HG03342 (cell line): ENCODE measurements around the gene SMG9.

Experiments
- ATAC-seq: cut with Tn5 transposase; IDR thresholded peaks from one replicate; pipeline ENCODE4 v1.9.1; 2021; ENCODE audit warnings: mild to moderate bottlenecking, moderate library complexity; ENCODE audit not compliant: unreplicated experiment

Gene SMG9

DNA sequence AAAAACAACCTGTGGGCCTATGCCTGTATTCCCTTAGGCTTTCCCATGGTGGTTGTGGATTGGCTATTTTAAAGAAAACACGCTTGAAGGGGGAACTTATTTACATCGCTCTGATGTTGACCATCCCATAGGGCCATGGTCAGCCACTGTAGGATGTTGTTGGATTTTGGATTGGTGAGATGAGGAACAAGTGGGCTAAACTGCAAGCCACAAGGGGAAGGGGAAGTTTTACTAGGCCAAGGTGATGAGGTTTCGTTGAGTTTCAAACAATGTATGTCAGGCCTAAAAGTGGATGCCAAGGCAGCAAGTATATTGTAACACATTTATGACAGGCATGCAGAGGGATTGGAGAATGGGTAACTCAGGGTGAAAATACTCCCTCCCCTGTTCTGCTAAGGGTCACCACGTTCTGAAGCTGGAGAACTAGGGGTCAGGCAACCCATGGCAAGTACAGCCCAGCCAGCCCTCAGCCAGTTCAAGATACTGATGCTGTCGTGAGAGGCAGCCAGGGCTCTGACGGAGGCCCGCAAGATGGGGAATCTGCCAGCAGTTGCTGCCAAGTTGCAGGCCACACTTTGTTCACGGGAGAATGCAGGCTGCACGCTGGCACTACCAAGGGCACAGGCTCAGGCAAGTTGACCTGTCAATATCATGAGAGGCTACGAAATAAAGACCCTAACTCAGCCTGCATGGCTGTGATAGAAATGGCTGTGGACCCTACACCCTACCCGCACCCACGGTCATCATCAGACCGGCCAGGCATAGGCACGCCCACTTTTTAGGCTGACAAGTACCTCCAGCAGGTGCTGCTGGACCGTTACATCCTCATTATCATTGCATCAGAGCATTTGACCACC is 27.8 kb downstream of the SMG9 start:
- no peak for ATAC-seq

DNA sequence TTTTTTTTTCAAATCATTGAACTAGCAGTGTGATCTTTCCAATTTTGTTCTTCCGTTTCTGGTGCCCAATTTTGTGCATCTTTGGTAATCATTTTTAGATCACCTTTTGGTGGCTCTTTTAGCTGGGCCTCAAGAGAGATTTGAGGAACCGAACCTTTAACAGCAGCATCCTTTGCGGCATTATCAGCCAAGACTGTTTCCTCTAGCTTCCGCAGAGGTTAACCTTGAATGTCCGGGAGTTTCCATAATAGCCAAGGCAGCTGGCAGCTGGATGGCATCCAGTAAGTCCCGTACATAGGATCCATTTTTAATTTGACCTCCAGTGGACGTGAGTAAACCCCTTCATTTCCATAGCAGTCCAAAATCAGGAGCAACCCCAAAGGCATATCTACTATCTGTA is 29.3 kb downstream of the SMG9 start:
- ATAC-seq, result no peak

DNA sequence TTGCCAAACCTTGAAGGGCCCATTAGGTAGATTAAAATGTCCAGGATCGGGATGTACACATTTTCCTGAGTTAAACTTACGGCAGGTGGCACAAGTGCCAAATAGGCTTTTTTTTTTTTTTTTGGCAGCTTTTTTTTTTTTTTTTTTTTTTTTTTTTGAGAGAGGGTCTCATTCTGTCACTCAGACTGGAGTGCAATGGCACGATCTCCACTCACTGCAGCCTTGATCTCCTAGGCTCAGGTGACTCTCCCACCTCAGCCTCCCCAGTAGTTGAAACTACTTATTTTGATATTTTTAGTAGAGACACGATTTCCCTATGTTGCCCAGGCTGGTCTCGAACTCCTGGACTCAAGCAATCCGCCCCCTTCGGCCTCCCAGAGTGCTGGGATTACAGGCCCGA is 29.9 kb downstream of the SMG9 start:
- no peak for ATAC-seq

DNA sequence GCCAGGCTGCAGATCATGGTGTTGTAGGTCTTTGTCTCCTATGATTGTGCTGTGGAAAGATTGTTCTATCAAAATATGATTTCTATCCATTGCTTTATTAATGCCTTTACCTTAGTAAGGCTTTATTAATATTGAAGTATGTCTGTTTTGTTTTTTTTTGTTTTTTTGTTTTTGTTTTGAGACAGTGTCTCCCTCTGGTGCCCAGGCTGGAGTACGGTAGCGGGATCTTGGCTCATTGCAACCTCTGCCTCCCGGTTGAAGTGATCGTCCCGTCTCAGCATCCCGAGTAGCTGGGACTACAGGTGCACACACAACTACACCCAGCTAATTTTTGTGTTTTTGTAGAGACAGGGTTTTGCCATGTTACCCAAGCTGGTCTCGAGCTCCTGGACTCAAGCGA is 31.2 kb downstream of the SMG9 start:
- no peak for ATAC-seq

DNA sequence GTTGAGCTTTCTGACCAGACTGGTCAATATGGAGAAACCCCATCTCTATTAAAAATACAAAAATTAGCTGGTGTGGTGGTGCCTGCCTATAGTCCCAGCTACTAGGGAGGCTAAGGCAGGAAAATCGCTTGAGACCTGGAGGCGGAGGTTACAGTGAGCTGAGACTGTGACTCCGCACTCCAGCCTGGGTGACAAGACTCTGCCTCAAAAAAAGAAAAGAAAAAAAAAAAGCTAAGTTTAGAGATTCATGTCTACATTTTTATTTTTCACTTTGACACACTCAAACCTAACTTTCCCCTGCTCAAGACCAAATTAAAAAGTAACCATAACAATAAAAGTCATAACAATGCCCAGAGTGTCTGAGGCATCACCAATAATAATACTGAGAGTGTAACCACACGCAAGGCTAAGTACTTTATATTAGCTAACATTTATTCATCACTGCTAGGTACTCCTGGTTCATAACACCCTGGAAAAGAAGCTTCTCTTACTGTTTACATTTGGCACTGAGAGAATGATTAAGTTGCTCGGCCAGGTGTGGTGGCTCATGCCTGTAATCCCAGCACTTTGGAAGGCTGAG is 33.2 kb downstream of the SMG9 start:
- no peak for ATAC-seq

DNA sequence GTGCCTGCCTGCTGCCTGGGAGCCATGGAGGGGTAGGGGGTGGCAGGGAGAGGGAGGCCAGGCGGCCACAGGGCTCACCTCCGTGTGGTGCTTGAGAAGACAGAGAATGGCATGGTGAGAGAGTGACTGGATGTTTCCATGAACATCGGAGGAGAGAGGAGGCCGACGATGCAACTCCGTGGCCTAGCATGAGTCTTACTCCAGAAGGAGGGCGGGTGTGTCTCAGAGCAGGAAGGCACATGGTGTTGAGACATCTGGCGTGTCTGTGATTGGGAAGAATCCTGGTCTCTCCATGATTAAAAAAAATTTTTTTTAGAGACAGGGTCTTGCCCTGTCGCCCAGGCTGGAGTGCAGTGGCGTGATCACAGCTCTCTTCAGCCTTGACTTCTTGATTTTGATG is 33.8 kb downstream of the SMG9 start:
- ATAC-seq, result no peak

DNA sequence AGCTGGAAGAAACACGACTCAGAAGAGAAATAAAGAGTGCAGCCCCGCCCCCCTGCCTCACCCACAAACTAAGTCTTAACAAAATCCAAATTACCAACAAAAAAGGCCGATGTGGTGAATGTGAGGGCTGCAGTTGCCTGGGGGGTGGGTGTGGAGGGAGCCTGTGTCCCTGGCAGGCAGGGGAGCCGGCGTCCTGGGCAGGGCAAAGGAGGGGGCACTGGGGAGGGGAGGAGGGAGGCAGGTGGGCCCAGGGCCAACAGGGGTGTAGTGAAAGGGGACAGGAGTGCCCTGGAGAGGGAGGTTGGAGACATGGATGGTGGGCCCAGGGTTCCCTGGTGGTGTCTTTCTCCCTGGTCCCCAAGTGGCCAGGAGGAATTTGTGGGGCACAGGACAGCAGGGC is 34.8 kb downstream of the SMG9 start:
- no peak for ATAC-seq

DNA sequence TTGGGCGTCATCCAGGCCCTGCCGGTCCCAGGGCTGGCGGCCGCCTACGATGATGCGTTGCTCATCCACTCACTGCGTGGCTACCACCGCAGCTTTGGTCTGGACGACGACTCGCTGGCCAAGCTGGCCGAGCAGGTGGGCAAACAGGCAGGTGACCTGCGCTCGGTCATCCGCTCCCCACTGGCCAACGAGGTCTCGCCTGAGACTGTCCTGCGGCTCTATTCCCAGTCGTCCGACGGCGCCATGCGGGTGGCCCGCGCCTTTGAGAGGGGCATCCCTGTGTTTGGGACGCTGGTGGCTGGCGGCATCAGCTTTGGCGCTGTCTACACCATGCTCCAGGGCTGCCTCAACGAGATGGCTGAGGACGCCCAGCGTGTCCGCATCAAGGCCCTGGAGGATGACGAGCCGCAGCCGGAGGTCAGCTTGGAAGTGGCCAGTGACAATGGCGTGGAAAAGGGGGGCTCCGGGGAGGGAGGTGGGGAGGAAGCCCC is 35.3 kb downstream of the SMG9 start:
- no peak for ATAC-seq

DNA sequence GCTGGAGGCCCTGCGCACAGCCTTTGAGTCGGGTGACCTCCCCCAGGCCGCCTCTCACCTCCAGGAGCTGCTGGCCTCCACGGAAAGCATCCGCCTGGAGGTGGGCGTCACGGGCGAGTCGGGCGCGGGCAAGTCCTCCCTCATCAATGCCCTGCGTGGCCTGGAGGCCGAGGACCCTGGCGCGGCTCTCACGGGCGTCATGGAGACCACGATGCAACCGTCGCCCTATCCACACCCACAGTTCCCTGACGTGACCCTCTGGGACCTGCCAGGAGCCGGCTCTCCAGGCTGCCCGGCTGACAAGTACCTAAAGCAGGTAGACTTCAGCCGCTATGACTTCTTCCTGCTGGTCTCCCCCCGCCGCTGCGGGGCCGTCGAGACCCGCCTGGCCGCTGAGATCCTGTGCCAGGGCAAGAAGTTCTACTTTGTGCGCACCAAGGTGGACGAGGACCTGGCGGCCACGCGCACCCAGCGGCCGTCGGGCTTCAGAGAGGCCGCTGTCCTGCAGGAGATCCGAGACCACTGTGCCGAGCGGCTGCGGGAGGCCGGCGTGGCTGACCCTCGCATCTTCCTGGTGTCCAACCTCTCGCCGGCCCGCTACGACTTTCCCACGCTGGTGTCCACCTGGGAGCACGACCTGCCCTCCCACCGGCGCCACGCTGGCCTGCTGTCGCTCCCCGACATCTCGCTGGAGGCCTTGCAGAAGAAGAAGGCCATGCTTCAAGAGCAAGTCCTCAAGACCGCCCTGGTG is 36.0 kb downstream of the SMG9 start:
- ATAC-seq, result no peak

DNA sequence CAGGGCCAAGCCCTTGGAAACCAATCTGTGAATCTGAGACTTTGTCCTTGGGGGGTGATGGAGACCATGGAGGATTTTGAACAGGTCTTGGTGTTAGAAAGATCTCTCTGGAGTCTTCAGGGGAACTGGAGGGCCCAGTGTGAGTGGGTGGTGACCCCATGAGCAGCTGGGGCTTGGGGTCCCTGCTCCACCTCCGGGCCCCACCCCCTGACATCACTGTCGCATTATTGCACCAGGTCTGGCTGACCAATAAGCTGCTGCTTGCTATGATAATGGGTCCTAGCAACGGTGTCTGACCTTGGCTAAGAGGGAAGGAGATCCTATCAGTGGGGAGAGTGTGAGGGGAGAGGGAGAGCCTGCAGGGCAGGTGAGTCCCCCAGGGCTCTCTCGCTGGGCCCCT is 39.0 kb downstream of the SMG9 start, which contains the start of gene IRGC:
TSS of gene IRGC (plus strand) at position 301 of the 400 bp plus-strand sequence. CDS start 2,483 bp downstream, outside the sequence.
- no peak for ATAC-seq

DNA sequence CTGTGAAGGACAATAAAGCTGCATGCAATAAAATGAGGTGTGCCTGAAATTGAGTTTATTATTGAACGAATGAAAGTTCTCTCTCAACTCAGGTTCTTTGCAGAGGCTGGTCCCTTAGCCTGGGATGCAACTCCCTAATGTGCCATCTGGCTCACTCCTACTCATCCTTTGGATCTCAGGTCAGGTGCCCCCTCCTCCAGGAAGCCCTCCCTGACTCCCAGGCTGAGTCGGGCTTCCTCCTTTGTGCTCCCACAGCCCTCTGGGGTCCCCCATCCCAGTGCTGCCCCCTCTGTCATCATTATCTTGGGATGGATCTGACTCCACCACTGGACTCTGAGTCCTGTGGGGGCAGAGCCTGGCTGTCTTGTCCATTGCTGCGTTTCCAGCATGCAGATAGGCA is 41.6 kb downstream of the SMG9 start:
- no peak for ATAC-seq

DNA sequence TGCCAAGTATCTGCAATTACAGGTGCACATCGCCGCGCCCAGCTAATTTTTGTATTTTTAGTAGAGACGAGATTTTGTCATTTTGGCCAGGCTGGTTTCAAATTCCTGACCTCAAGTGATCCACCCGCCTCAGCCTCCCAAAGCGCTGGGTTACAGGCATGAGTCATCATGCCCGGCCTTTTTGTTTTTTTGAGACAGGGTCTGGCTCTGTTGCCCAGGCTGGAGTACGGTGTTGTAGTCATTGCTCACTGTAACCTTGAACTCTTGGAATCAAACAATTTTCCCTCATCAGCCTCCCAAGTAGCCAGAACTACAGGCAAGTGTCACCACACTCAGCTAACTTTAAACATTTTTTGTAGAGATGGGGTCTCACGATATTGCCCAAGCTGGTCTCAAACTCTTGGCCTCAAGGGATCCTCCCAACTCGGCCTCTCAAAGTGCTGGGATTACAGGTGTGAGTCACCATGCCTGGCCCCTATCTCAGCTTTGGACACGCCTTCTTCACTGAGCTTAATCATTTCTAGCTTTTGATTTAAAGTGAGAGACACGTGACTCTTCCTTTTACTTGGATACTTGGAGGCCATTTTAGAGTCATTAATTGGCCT is 42.9 kb downstream of the SMG9 start:
- no peak for ATAC-seq

DNA sequence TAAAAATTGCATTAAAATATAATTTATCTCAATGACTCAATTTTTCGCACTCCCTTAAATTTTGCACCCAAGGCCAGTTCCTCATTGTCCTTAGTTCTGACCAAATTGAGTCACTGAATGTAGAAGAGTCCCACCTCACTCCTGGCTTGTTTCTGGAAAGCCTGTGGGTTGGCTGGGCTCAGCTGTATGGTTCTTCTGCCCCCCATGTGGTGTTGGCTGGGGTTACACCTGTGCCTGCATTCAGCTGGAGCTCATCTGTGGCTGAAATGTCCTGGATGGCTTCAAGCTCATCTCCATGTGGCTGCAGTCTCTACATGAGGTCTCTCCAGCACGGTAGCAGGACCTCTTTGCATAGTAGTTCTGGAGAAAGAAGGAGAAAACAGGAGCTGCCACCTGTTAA is 46.0 kb downstream of the SMG9 start:
- no peak for ATAC-seq

DNA sequence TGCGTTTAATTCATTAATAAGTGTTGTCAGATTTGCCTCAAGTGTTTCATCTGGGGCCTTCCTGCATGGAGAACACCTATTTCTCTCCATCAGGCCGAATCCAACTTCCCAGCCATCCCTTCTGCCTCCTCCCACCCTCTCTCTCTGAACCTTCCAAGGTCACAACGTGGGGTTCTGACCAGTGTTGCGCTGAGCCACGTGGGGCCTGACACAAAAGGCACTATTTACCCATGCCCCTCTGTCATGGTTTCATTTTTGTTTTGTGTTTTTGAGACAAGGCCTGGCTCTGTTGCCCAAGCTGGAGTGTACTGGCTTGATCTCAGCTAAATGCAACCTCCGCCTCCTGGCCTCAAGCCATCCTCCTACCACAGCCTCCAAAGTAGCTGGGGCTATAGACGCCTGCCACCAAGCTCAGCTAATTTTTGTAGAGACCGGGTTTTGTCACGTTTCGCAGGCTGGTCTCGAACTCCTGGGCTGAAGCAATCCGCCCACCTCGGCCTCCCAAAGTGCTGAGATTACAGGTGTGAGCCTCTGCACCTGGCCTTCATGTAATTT is 47.5 kb downstream of the SMG9 start:
- no peak for ATAC-seq

DNA sequence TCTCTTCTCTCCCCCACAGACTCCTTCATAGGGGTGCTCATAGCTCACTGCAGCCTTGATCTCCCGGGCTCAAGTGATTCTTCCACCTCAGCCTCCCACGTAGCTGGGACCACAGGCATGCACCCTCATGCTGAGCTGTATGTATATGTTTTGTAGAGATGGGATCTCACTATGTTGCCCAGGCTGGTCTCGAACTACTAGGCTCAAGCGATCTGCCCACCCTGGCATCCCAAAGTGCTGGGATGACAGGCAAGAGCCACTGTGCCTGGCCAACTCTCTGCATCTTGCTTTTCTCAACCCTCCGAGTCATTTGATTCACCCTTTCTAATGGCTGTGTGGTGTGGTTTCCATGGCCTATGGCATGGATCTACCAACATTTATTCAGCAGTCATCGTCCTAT is 49.0 kb downstream of the SMG9 start:
- no peak for ATAC-seq

DNA sequence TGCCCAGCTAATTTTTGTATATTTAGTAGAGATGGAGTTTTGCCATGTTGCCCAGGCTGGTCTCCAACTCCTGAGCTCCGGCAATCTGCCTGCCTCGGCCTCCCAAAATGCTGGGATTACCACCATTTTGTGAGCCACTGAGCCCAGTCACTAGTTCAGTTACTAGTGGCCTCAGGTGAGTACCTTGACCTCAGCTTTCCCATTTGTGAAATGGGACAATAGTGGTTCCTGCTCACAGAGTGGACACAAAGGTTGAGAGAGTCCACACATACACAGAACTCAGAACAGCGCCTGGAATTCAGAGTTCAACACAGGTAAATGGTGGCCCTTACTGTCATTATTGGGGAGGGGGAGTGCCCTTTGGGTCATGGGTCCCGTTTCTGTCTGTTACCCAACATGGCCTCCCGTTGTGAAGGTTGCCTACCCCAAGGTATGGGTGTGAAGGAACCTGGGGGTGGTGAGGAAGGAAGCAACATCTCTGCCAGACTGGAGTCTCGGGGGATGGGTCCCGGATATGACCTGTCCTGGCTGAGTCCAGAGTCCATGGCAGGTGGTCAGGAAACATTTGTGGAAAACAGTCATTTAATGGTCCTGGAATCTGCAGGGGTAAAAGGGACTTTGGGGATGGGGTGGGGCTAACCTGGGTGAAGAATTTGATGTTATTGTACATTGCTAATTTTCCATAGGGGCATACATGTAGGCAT is 50.6 kb downstream of the SMG9 start:
- no peak for ATAC-seq

DNA sequence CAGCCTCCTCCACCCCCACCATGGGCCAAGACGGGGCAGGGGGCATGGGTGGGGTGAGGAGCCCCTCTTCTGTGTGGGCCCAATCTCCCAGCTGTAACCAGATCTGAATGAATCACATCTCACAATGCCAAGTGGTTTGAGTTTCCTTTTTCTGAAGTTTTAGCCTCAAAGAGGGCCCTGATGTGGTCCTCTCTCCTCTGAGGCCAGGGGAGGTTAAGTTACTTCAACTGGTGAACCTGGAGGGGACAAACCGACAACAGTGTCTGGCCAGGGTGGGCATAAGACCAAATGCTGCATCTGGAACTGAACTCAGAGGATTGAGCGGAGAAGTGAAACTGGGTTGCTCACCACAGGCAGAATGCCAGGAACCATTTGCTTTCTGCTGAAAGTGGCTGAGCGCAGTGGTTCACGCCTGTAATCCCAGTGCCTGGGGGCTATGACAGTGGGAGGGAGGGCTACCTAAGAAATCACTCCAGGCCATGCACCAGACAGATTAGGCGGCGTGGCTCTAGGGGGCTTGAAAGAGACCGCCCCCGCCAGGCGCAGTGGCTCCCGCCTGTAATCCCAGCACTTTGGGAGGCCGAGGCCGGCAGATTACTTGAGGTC is 54.3 kb downstream of the SMG9 start:
- no peak for ATAC-seq

DNA sequence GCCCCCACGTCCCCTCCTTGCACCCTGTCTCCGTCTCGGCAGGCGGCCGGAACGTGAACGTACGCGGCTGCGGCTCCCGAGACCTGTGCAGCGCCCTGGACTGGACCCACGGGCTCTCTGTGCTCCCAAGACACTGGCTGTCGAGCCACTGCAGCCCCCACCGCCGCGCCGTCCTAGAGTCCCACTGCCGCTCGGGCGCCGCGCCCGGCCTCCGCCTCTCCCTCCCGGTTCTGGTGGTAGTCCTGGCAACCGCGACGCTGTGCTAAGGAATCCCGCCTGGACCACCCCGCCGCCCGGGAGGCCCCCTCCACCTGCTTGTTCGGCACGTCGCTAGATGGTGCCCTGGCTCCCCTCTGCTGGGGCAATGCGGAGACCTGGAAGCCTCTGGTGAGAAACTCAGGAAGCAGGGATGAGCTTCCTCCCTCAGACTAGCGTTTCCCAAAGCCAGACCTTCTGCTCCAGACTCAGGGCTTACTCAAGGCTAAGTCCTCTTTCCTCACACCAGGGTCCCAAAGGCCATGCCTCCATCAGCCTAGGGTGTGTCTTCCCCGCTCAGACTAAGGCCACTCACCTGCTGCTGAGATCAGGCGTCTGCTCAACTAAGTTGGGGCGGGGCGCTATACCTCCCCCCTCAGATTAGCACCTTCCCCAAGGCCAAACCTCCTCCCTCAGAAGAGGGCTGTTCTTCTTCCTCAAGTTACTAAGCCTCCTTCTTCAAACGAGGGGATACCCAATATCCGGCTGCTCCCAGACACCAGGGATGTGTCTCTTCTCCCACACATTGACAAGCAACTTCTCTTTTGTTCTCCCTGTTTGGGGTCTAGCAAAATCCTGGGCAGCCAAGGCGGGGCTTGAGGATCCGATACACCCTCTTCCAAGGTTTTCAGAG is 55.0 kb downstream of the SMG9 start:
- ATAC-seq, result no peak

DNA sequence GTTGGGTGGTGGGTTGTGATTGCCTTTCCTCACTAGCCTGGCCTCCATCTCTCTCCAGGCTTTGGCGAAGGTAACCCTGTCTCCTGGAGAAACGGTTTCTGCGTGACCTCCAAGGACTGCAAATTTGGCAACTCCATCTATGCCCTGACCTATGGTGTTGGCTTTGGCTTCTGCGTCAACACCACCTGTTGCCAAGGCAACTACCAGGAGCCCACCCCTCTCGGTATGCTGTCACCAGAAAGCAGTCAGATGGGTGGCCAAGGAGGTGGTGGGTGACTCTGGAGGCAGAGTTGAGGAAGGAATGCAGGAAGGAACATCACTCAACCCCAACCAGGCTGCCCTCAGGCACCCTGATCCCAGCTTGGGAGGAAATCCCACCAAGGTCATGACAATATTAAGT is 57.5 kb downstream of the SMG9 start:
- ATAC-seq, result no peak
